Measurements from ENCODE around the gene OAS1.
A peak's percentile ranks its signal among the peaks of the same experiment; 100 is the strongest.

OAS1 gene

DNA sequence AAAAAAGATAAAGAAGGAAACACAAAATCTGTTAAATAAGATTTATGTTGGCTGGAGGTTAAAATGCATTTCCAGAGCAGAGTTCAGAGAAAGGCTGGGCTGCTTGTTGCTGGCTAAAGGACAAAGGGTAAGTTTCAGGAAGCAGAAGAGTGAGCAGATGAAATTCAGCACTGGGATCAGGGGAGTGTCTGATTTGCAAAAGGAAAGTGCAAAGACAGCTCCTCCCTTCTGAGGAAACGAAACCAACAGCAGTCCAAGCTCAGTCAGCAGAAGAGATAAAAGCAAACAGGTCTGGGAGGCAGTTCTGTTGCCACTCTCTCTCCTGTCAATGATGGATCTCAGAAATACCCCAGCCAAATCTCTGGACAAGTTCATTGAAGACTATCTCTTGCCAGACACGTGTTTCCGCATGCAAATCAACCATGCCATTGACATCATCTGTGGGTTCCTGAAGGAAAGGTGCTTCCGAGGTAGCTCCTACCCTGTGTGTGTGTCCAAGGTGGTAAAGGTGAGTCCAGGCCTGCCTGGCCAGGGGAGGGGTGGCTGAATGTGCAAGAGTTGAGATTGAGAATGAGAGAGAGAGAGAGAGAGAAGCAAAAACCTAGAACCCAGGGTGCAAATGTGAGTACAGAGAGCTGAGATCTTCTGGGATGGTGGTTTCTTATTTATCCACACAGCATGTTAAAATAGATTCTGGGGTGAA lies at the start of gene OAS1:
Gene OAS1 (plus strand): TSS at position 251 of the 703 bp plus-strand sequence. CDS start 78 bp downstream, at position 329.
- peak; percentile 68 for DNase-seq (ENCODE audit: low spot score)
- TF ChIP-seq, protein P1, sequence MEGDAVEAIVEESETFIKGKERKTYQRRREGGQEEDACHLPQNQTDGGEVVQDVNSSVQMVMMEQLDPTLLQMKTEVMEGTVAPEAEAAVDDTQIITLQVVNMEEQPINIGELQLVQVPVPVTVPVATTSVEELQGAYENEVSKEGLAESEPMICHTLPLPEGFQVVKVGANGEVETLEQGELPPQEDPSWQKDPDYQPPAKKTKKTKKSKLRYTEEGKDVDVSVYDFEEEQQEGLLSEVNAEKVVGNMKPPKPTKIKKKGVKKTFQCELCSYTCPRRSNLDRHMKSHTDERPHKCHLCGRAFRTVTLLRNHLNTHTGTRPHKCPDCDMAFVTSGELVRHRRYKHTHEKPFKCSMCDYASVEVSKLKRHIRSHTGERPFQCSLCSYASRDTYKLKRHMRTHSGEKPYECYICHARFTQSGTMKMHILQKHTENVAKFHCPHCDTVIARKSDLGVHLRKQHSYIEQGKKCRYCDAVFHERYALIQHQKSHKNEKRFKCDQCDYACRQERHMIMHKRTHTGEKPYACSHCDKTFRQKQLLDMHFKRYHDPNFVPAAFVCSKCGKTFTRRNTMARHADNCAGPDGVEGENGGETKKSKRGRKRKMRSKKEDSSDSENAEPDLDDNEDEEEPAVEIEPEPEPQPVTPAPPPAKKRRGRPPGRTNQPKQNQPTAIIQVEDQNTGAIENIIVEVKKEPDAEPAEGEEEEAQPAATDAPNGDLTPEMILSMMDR (conservative IDR thresholded peaks at IDR 0.05; ENCODE audit: low read depth): no peak
- POLR2A ChIA-PET (ENCODE audit: low non-redundant PET): interaction anchor here (1.0 kb wide), 1 partner anchor 9 kb away, joined by 3 read pairs; no protein-coding TSS in a partner anchor
- peak within 1 kb of the TSS; percentile 69 for H3K27ac ChIP-seq
- CTCF ChIA-PET: interaction anchor here (1.1 kb wide), 1 partner anchor 95 kb away, joined by 4 read pairs; no protein-coding TSS in a partner anchor

DNA sequence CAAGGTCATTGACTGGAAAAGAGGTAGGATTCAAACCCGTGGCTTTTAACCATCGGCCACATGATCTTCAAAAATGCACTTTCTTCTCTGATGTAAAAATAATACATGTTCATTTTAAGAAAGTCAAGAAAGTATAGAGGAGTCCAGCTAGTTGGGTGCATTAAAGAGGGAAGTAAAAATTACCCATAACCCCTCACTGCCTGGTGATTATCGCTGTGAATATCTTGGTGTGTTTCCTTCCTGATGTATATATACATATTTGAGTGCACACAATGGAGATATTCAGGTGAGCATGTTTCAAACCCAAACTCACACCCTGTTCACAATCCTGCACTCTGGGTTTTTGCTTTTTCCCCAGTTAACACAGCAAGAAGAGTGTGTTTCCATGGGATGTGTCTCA lies 47.5 kb upstream of the OAS1 start:
- ChIA-PET CTCF (interaction anchor here (0.7 kb wide), 1 partner anchor 16 kb away, joined by 3 read pairs; no protein-coding TSS in a partner anchor), POLR2A (ENCODE audit: low non-redundant PET) (no interaction called here)
- H3K27ac ChIP-seq: no peak overlapping the region
- DNase-seq (ENCODE audit: low spot score): no peak
- TF ChIP-seq, protein P1 (conservative IDR thresholded peaks at IDR 0.05; ENCODE audit: low read depth): no peak

DNA sequence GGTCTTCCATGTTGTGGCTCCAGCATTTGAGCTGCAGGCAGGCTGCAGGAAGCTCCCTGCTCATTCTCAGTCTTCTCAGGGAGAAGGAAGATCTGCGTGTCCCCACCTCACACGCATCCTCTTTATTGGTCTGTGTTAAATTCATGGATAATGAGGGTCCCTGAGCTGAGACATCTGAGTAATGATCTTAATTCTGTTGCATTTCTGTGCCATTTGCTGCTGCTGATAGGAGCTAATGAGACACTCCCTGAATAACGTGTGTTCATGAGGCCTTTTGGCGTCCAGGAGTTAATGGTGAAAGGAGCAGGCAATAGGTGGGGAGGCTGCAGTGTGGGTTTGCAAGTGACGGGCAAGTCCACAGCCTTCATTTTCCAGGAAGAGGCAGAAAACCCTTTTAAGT lies 46.6 kb upstream of the OAS1 start:
- TF ChIP-seq, protein P1 (conservative IDR thresholded peaks at IDR 0.05; ENCODE audit: low read depth): no peak
- CTCF ChIA-PET: interaction anchor here (0.6 kb wide), 2 partner anchors 12 to 24 kb away, joined by 4 to 5 read pairs; no protein-coding TSS in a partner anchor
- no peak overlapping the region for H3K27ac ChIP-seq
- POLR2A ChIA-PET (ENCODE audit: low non-redundant PET): no interaction called here
- no peak for DNase-seq (ENCODE audit: low spot score)

DNA sequence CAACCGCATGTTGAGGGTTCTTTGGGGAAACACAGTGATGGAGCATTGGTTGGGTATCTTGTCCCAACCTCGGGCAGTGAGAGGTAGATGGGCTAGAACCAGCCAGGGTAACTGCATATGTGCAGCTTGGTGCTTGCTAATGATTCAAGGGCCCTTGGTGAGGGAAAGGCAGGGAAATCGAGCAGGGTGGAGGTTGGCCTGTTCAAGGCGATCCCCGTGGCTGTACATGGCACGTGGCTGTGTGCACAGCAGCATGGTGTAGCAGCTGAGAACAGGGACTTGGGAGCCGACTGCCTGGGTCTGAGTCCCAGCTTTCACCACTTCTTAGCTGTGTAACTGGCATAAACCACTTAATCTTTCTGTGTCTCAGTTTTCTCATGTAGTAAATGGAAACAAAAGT lies 45.5 kb upstream of the OAS1 start:
- POLR2A ChIA-PET (ENCODE audit: low non-redundant PET): no interaction called here
- CTCF ChIA-PET: interaction anchor here (0.7 kb wide), 1 partner anchor 204 kb away, joined by 3 read pairs; no protein-coding TSS in a partner anchor
- DNase-seq (ENCODE audit: low spot score): no peak
- TF ChIP-seq, protein P1 (conservative IDR thresholded peaks at IDR 0.05; ENCODE audit: low read depth): no peak
- no peak overlapping the region for H3K27ac ChIP-seq

DNA sequence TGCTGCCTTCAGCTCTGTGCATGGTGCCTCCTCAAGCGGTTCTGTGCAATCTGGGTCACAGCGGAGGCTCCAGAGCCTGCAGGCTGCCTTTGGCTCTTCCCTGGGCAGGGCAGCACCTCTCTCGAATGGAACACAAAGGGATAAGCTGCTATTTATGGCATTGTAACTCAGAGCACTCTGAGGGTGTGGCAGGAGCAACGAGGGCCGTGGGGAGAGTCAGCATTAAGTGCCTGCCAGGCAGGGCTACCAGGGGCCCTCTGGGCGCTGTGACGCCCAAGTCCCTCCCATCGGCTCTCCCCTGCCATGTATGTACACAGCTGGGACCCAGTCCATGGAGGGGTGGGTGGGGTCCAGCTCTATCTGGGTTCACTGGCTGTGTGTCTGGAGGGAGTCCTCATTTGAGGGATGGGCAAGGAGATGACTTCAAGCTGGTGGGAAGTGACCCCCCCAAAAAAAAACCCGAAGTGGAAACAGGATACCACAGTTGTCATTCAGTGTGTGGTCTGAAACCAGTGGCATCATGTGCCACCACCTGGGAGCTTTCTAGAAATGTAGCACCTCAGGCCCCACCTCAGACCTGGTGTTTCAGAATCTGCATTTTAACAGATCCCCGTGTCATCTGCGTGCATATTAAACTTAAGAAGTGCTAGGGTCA lies 44.0 kb upstream of the OAS1 start:
- CTCF ChIA-PET: no interaction called here
- TF ChIP-seq, protein P1 (conservative IDR thresholded peaks at IDR 0.05; ENCODE audit: low read depth): no peak
- no peak overlapping the region for H3K27ac ChIP-seq
- DNase-seq (ENCODE audit: low spot score): no peak
- POLR2A ChIA-PET (ENCODE audit: low non-redundant PET): no interaction called here

DNA sequence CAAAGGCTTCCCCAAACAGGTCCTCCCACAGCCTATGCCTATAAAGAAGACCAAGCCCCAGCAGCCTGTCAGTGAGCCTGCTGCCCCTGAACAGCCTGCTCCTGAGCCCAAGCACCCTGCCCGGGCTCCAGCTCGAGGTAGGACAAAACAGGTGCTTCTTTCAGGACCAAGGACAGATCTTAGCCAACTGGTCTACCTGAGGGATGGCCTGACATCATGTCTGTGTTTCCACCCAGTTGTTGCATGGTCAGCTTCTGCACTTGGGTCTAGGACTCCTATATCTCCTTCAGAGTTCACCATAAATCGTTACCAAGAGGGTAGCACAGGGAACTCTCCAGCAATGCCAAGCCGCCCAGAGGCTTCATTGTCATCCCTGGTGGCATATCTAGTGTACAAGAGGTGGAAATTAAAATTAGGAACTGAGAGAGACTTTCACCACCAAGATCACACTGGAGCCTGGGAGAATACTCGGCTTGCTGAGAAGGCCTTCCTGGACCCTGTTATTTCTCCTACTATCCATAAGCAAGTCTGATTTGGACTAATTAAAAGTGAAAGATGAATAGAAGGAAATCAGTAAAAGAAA lies 38.2 kb upstream of the OAS1 start:
- ChIA-PET POLR2A (ENCODE audit: low non-redundant PET) (no interaction called here), CTCF (no interaction called here)
- no peak overlapping the region for H3K27ac ChIP-seq
- TF ChIP-seq, protein P1 (conservative IDR thresholded peaks at IDR 0.05; ENCODE audit: low read depth): no peak
- peak; percentile 22 for DNase-seq (ENCODE audit: low spot score)
